NB4 (cell line): Measurements from ENCODE around the gene BBIP1.
A peak's percentile ranks its signal among the peaks of the same experiment; 100 is the strongest.
"Not testable (repeated sequence)": the region's sequence is repeated elsewhere in the genome, so short reads cannot be mapped to it uniquely, and the experiment has no call there.

Experiments
- DNase-seq: peaks from one replicate; pipeline ENCODE4 v3.0.0; 2010; ENCODE audit warnings: low read depth
- H3K4me3 ChIP-seq: one replicate; pipeline ENCODE4 v1.5.1; 2011; ENCODE audit warnings: mild to moderate bottlenecking, low read depth, low read length, moderate library complexity
- CTCF ChIP-seq: IDR thresholded peaks from one replicate; pipeline ENCODE4 v1.5.1; 2012; ENCODE audit warnings: low read depth, low read length
- MYC ChIP-seq: IDR thresholded peaks from 2 replicates; pipeline ENCODE4 v1.6.1; 2011; ENCODE audit warnings: low read depth, low read length
- POLR2A ChIP-seq: IDR thresholded peaks from 2 replicates; pipeline ENCODE4 v1.6.1; 2011; ENCODE audit warnings: mild to moderate bottlenecking; ENCODE audit not compliant: insufficient read length; ENCODE audit errors: extremely low read depth
- TF ChIP-seq, protein P1 (sequence below): IDR thresholded peaks from 2 replicates; pipeline ENCODE4 v1.6.1; 2011; ENCODE audit warnings: low read depth, low read length

The BBIP1 gene

GRCh38 chr10:110871298-110872084 lies 47.5 kb downstream of the BBIP1 start, which contains the start of gene PDCD4:
TSS of gene PDCD4 (plus strand) at chr10:110871928. CDS start at chr10:110876028, 4,100 bp downstream.
- H3K4me3 ChIP-seq = peak within 1 kb of the TSS; percentile 95
- TF ChIP-seq CTCF (no peak), POLR2A (peak; percentile 94), MYC (peak; percentile 43; the same call in 1 of the 2 replicates)
- TF ChIP-seq, protein P1, sequence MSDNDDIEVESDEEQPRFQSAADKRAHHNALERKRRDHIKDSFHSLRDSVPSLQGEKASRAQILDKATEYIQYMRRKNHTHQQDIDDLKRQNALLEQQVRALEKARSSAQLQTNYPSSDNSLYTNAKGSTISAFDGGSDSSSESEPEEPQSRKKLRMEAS = peak; percentile 76
- DNase-seq = peak; percentile 98

GRCh38 chr10:110870823-110871297 lies 48.1 kb downstream of the BBIP1 start:
- no peak for TF ChIP-seq POLR2A
- TF ChIP-seq MYC = no peak
- TF ChIP-seq, protein P1 = no peak
- no peak for TF ChIP-seq CTCF
- peak; percentile 62 for DNase-seq
- H3K4me3 ChIP-seq = peak overlapping the region; percentile 95

GRCh38 chr10:110868981-110869380 lies 50.0 kb downstream of the BBIP1 start:
- TF ChIP-seq CTCF (no peak), MYC (no peak), POLR2A (no peak)
- TF ChIP-seq, protein P1 = no peak
- DNase-seq = peak; percentile 66
- H3K4me3 ChIP-seq = no peak overlapping the region

- DNase-seq = no peak
- H3K4me3 ChIP-seq = no peak overlapping the region
- no peak for TF ChIP-seq CTCF
- TF ChIP-seq MYC = no peak
- TF ChIP-seq, protein P1 = no peak
- no peak for TF ChIP-seq POLR2A
Observed at GRCh38 chr10:110867807-110868465, 51.0 kb downstream of the BBIP1 start.

GRCh38 chr10:110867011-110867806 lies 51.8 kb downstream of the BBIP1 start:
- H3K4me3 ChIP-seq = not testable (repeated sequence)
- peak; percentile 89 for DNase-seq

- TF ChIP-seq CTCF = no peak
- TF ChIP-seq, protein P1 = no peak
- no peak for TF ChIP-seq MYC
- TF ChIP-seq POLR2A = no peak
- no peak overlapping the region for H3K4me3 ChIP-seq
- no peak for DNase-seq
Observed at GRCh38 chr10:110865809-110866482, 53.0 kb downstream of the BBIP1 start.
